KMS-11 (cell line): ENCODE measurements around the gene PDHX.

ENCODE experiments used
- H2AFZ ChIP-seq: fragments of 200-600 bp; sonication (generic); 2 replicates; pipeline ENCODE4 v1.6.1; 2016; ENCODE audit warnings: antibody characterized with exemption, mixed run types, low read depth
- H3K27ac ChIP-seq: fragments of 200-600 bp; sonication (generic); 2 replicates; pipeline ENCODE4 v1.6.1; 2016; ENCODE audit warnings: mild to moderate bottlenecking, mixed run types
- H3K27me3 ChIP-seq: fragments of 200-600 bp; sonication (generic); 2 replicates; pipeline ENCODE4 v1.6.1; 2017; ENCODE audit warnings: mild to moderate bottlenecking, low read depth, mixed run types, moderate library complexity; ENCODE audit not compliant: insufficient read depth
- H3K36me3 ChIP-seq: fragments of 200-600 bp; sonication (generic); 2 replicates; pipeline ENCODE4 v1.6.1; 2017; ENCODE audit warnings: mild to moderate bottlenecking, mixed run types; ENCODE audit not compliant: insufficient read depth
- H3K4me1 ChIP-seq: fragments of 200-600 bp; sonication (generic); 2 replicates; pipeline ENCODE4 v1.6.1; 2016; ENCODE audit warnings: mild to moderate bottlenecking, low read depth, mixed run types; ENCODE audit not compliant: poor library complexity, severe bottlenecking
- H3K4me2 ChIP-seq: fragments of 200-600 bp; sonication (generic); 2 replicates; pipeline ENCODE4 v1.7.0; 2016; ENCODE audit warnings: mild to moderate bottlenecking, mixed run types
- H3K4me3 ChIP-seq: fragments of 200-600 bp; sonication (generic); IDR thresholded peaks from 2 replicates; pipeline ENCODE4 v1.6.1; 2017; ENCODE audit warnings: low read depth, low read length, mixed read lengths; ENCODE audit not compliant: insufficient read depth
- H3K79me2 ChIP-seq: fragments of 200-600 bp; sonication (generic); 2 replicates; pipeline ENCODE4 v1.6.1; 2016; ENCODE audit warnings: low read depth, mixed run types; ENCODE audit not compliant: insufficient read depth
- H3K9ac ChIP-seq: fragments of 200-600 bp; sonication (generic); 2 replicates; pipeline ENCODE4 v1.6.1; 2016; ENCODE audit warnings: mild to moderate bottlenecking, mixed run types
- H4K20me1 ChIP-seq: fragments of 200-600 bp; sonication (generic); 2 replicates; pipeline ENCODE4 v1.6.1; 2016; ENCODE audit warnings: mild to moderate bottlenecking, mixed run types; ENCODE audit not compliant: insufficient read depth
- CTCF ChIP-seq: fragments of 200-600 bp; sonication (generic); conservative IDR thresholded peaks from 2 replicates; pipeline ENCODE4 v1.6.1; 2017; ENCODE audit warnings: low read depth, mild to moderate bottlenecking, antibody characterized with exemption, low read length, moderate library complexity, mixed read lengths

PDHX gene

DNA sequence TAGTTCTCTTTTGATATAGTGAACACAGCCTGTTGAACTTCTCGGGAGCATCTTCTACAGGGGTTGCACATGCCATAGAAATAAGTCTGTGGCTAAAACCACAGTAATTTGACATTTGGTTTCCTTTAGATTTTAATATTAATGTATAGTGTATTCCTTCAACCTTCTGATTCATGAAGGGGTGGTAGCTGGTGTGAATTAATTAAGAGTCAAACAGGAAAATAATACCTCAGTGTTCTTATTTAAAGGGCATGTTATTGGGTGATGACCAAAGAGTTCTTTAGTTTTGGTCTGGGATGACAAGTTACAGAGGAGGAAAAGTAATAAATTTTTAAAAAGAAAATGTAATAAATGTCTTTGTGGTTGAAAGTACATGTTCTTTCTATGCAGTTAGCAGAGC, 86.8 kb downstream of the PDHX start:
- TF ChIP-seq CTCF = no peak
- Histone ChIP-seq H3K79me2 (no peaks in the 10 kb centered on the region), H4K20me1 (no peaks in the 10 kb centered on the region), H3K4me2 (0 out of 2 replicates have a peak overlapping the region, but pooled peaks have one; percentile 10), H3K27me3 (no peaks in the 10 kb centered on the region), H3K36me3 (no peaks in the 10 kb centered on the region), H3K4me3 (no peak overlapping the region), H2AFZ (no peak overlapping the region), H3K9ac (no peak overlapping the region), H3K27ac (no peak overlapping the region), H3K4me1 (peaks cover 25% of the 10 kb centered on the region)

DNA sequence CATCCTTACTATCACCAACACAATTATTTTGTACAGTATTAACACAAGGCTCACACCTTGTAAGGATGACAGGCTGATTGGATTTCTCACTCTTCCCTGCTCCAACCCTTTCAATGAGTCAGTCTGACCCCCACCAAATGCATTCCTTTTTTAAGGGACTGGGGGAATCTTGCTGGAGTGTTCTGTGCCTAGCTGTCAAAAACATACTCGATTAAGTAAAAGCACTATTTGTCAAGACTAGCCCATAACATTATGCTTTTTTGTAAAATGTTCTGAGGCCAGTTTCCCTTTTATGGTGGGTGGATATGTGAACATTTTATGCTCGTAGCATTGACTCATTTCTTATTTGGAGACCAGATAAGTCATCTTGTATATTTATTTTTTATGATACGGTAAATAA, 87.2 kb downstream of the PDHX start:
- Histone ChIP-seq H3K4me3 (no peak overlapping the region), H4K20me1 (no peaks in the 10 kb centered on the region), H3K4me1 (peaks cover 25% of the 10 kb centered on the region), H3K4me2 (no peak overlapping the region), H3K27ac (no peak overlapping the region), H2AFZ (no peak overlapping the region), H3K9ac (no peak overlapping the region), H3K27me3 (no peaks in the 10 kb centered on the region), H3K79me2 (no peaks in the 10 kb centered on the region), H3K36me3 (no peaks in the 10 kb centered on the region)
- no peak for TF ChIP-seq CTCF

DNA sequence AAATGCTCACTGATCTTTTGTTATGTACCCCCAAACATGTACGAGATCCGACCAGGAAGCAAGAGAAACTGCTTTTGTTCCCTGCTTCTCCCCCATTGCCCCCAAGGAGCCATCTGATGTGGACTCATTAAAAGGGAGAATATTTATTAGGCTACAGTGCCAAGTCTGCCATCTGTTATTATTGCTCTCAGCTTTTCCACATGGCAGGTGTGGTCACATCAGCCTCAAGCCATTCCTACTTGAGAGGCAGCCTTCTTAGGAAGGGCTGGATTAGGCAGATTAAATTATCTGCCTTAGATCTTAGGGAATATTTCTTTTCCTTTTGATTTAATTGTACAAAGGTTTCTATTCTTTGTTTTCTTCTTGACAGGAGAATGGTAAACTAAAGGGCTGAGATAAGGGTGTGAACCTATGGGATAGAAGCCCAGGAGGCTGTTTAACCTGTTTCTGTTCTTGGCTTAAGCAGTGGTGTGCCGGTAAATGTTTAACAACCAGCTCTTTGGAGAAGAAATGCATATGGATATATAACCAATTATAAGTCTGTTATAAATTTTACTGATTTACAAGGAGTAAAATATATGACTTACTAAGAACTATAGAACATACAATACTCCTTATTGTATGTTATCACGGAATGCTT, 88.8 kb downstream of the PDHX start:
- Histone ChIP-seq H4K20me1 (no peaks in the 10 kb centered on the region), H3K4me1 (peaks cover 25% of the 10 kb centered on the region), H3K9ac (no peak overlapping the region), H3K27ac (no peak overlapping the region), H3K27me3 (no peaks in the 10 kb centered on the region), H2AFZ (no peak overlapping the region), H3K36me3 (no peaks in the 10 kb centered on the region), H3K4me2 (no peak overlapping the region), H3K79me2 (no peaks in the 10 kb centered on the region), H3K4me3 (no peak overlapping the region)
- no peak for TF ChIP-seq CTCF

GRCh38 chr11:35006389-35007128, 90.1 kb downstream of the PDHX start:
- no peak overlapping the region for H3K4me2 ChIP-seq
- no peak for TF ChIP-seq CTCF
- H3K4me1 ChIP-seq = peaks cover 27% of the 10 kb centered on the region
- H4K20me1 ChIP-seq = no peaks in the 10 kb centered on the region
- no peak overlapping the region for H3K9ac ChIP-seq
- no peaks in the 10 kb centered on the region for H3K79me2 ChIP-seq
- no peak overlapping the region for H3K4me3 ChIP-seq
- H3K27me3 ChIP-seq = no peaks in the 10 kb centered on the region
- no peak overlapping the region for H2AFZ ChIP-seq
- H3K27ac ChIP-seq = no peak overlapping the region
- no peaks in the 10 kb centered on the region for H3K36me3 ChIP-seq
